ENCODE measurements around the gene GATM. TPM values are rescaled to one million over a fixed set of nuclear protein-coding genes. Genes with fewer than 3 reads are reported as not detected.

Gene GATM
- total RNA-seq, 1 donor from 2014 or later: 21.4 TPM

DNA sequence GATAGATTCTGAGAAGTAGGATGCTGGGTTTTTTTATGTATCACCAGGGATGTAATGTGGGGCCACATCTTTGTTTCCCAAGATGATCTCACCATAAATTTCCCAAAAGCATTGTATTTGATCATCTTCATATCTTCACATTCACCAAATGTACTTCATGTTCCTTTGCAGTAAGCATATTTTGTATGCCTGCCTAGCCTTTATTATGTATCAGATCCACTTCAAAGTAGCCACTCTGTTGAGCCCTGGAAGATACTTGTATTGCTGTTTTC lies 14.2 kb upstream of the GATM start:
- no peaks in the 10 kb centered on the region for H3K79me2 ChIP-seq (ENCODE audit: low read depth)
- Mint-ChIP-seq H3K27me3 (ENCODE audit: insufficient read depth, low read depth) (no peaks in the 10 kb centered on the region), H3K4me3 (no peak overlapping the region), H3K36me3 (no peaks in the 10 kb centered on the region), H3K9me3 (no peaks in the 10 kb centered on the region), H3K4me1 (peaks cover 9% of the 10 kb centered on the region), H3K27ac (no peak overlapping the region)
- H3F3A ChIP-seq (ENCODE audit: low read depth): no peaks in the 10 kb centered on the region
- H3K9ac ChIP-seq: no peak overlapping the region
- H2AFZ ChIP-seq (replicated peaks): no peak overlapping the region
- peaks cover 100% of the 10 kb centered on the region for H3K27me3 ChIP-seq
- H3K4me3 ChIP-seq: no peak overlapping the region
- no peak overlapping the region for H3K27ac ChIP-seq
- H3K4me2 ChIP-seq: no peak overlapping the region
- no peaks in the 10 kb centered on the region for H4K20me1 ChIP-seq (ENCODE audit: low read depth)
- TF ChIP-seq EZH2 (IDR thresholded peaks at IDR 0.05) (no peak), CTCF (IDR thresholded peaks at IDR 0.05) (no peak), EZH2phosphoT487 (IDR thresholded peaks at IDR 0.05) (no peak)
- no peaks in the 10 kb centered on the region for H3K4me1 ChIP-seq
- H3K36me3 ChIP-seq: no peaks in the 10 kb centered on the region
- DNase-seq (ENCODE audit: low spot score): no peak
- H3K9me3 ChIP-seq (ENCODE audit: low read depth): no peaks in the 10 kb centered on the region

GRCh38 chr15:45391746-45392583 lies 13.6 kb upstream of the GATM start:
- H3K4me1 ChIP-seq: no peaks in the 10 kb centered on the region
- H3K9me3 ChIP-seq (ENCODE audit: low read depth): no peaks in the 10 kb centered on the region
- H3K27ac ChIP-seq: no peak overlapping the region
- no peak for DNase-seq (ENCODE audit: low spot score)
- H3K27me3 ChIP-seq: peaks cover 100% of the 10 kb centered on the region
- Mint-ChIP-seq H3K27me3 (ENCODE audit: insufficient read depth, low read depth) (no peaks in the 10 kb centered on the region), H3K4me3 (no peak overlapping the region), H3K36me3 (no peaks in the 10 kb centered on the region), H3K4me1 (peaks cover 9% of the 10 kb centered on the region), H3K27ac (no peak overlapping the region), H3K9me3 (no peaks in the 10 kb centered on the region)
- H3K9ac ChIP-seq: no peak overlapping the region
- H4K20me1 ChIP-seq (ENCODE audit: low read depth): no peaks in the 10 kb centered on the region
- H2AFZ ChIP-seq (replicated peaks): no peak overlapping the region
- H3K4me2 ChIP-seq: no peak overlapping the region
- TF ChIP-seq EZH2 (IDR thresholded peaks at IDR 0.05): no peak
- no peak for TF ChIP-seq CTCF (IDR thresholded peaks at IDR 0.05)
- TF ChIP-seq EZH2phosphoT487 (IDR thresholded peaks at IDR 0.05): no peak
- H3K36me3 ChIP-seq: no peaks in the 10 kb centered on the region
- H3F3A ChIP-seq (ENCODE audit: low read depth): no peaks in the 10 kb centered on the region
- H3K4me3 ChIP-seq: no peak overlapping the region
- no peaks in the 10 kb centered on the region for H3K79me2 ChIP-seq (ENCODE audit: low read depth)

DNA sequence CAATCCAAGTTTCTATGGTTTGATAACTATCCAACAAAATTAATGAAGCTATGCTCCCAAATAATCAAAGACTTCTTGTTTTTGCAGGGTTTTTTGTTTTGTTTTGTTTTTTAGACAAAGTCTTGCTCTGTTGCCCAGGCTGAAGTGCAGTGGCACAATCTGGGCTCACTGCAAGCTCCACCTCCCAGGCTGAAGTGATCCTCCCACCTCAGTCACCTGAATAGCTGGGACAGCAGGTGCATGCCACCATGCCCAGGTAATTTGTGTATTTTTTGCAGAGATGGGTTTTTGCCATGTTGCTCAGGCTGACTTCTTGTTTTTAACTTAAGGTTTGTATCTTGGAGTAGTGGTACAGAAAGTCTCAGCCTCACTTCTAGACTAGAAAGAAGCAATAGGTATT lies 11.0 kb upstream of the GATM start:
- Histone ChIP-seq H3K4me1 (no peaks in the 10 kb centered on the region), H3K4me3 (no peak overlapping the region), H2AFZ (replicated peaks) (no peak overlapping the region), H3K4me2 (no peak overlapping the region), H3K9me3 (ENCODE audit: low read depth) (no peaks in the 10 kb centered on the region), H4K20me1 (ENCODE audit: low read depth) (no peaks in the 10 kb centered on the region), H3K27me3 (peaks cover 100% of the 10 kb centered on the region), H3K27ac (no peak overlapping the region), H3F3A (ENCODE audit: low read depth) (no peaks in the 10 kb centered on the region), H3K9ac (no peak overlapping the region), H3K36me3 (no peaks in the 10 kb centered on the region), H3K79me2 (ENCODE audit: low read depth) (no peaks in the 10 kb centered on the region)
- TF ChIP-seq CTCF (IDR thresholded peaks at IDR 0.05): no peak
- no peak for TF ChIP-seq EZH2phosphoT487 (IDR thresholded peaks at IDR 0.05)
- no peak for TF ChIP-seq EZH2 (IDR thresholded peaks at IDR 0.05)
- H3K27me3 Mint-ChIP-seq (ENCODE audit: insufficient read depth, low read depth): no peaks in the 10 kb centered on the region
- H3K9me3 Mint-ChIP-seq: no peaks in the 10 kb centered on the region
- no peak overlapping the region for H3K27ac Mint-ChIP-seq
- peaks cover 5% of the 10 kb centered on the region for H3K4me1 Mint-ChIP-seq
- no peak overlapping the region for H3K4me3 Mint-ChIP-seq
- no peaks in the 10 kb centered on the region for H3K36me3 Mint-ChIP-seq
- no peak for DNase-seq (ENCODE audit: low spot score)
